RKO (cell line): ENCODE results near the gene CDK5RAP2.
A peak's percentile ranks its signal among the peaks of the same experiment; 100 is the strongest.

Source experiments
- DNase-seq: peaks from one replicate; pipeline ENCODE4 v3.0.0-alpha.2; 2016; ENCODE audit warnings: low spot score

CDK5RAP2 gene

GRCh38 chr9:120397453-120397852 is 182.5 kb downstream of the CDK5RAP2 start:
- no peak for DNase-seq

- DNase-seq, result no peak
Observed at GRCh38 chr9:120396931-120397330, 183.0 kb downstream of the CDK5RAP2 start.

- no peak for DNase-seq
Observed at GRCh38 chr9:120396418-120396817, 183.5 kb downstream of the CDK5RAP2 start.

GRCh38 chr9:120395376-120395775 is 184.6 kb downstream of the CDK5RAP2 start:
- DNase-seq, result no peak

- DNase-seq, result peak; percentile 26
Observed at GRCh38 chr9:120394058-120394669, 185.8 kb downstream of the CDK5RAP2 start.

- no peak for DNase-seq
Observed at GRCh38 chr9:120393386-120394057, 186.4 kb downstream of the CDK5RAP2 start.

GRCh38 chr9:120392711-120393110 is 187.3 kb downstream of the CDK5RAP2 start:
- DNase-seq, result no peak

- DNase-seq, result no peak
Observed at GRCh38 chr9:120392245-120392644, 187.7 kb downstream of the CDK5RAP2 start.

GRCh38 chr9:120391691-120392090 is 188.3 kb downstream of the CDK5RAP2 start:
- no peak for DNase-seq

- DNase-seq, result no peak
Observed at GRCh38 chr9:120390637-120391190, 189.3 kb downstream of the CDK5RAP2 start.

- DNase-seq, result no peak
Observed at GRCh38 chr9:120389867-120390266, 190.1 kb downstream of the CDK5RAP2 start.

GRCh38 chr9:120389300-120389699 is 190.7 kb downstream of the CDK5RAP2 start:
- no peak for DNase-seq

- DNase-seq, result no peak
Observed at GRCh38 chr9:120388003-120388855, 191.7 kb downstream of the CDK5RAP2 start.

- no peak for DNase-seq
Observed at GRCh38 chr9:120387257-120388002, 192.5 kb downstream of the CDK5RAP2 start.

- DNase-seq, result no peak
Observed at GRCh38 chr9:120386390-120387131, 193.4 kb downstream of the CDK5RAP2 start.

GRCh38 chr9:120385606-120386389 is 194.2 kb downstream of the CDK5RAP2 start:
- DNase-seq, result no peak

GRCh38 chr9:120384925-120385272 is 195.1 kb downstream of the CDK5RAP2 start:
- DNase-seq, result no peak

- DNase-seq, result no peak
Observed at GRCh38 chr9:120383999-120384924, 195.7 kb downstream of the CDK5RAP2 start.

- no peak for DNase-seq
Observed at GRCh38 chr9:120383611-120383998, 196.4 kb downstream of the CDK5RAP2 start.
